ENCODE measurements around the gene SARDH. TPM values are rescaled to one million over a fixed set of nuclear protein-coding genes. Genes with fewer than 3 reads are reported as not detected.

SARDH gene
- polyA plus RNA-seq, 1 donor from 2014 or later, result not detected

DNA sequence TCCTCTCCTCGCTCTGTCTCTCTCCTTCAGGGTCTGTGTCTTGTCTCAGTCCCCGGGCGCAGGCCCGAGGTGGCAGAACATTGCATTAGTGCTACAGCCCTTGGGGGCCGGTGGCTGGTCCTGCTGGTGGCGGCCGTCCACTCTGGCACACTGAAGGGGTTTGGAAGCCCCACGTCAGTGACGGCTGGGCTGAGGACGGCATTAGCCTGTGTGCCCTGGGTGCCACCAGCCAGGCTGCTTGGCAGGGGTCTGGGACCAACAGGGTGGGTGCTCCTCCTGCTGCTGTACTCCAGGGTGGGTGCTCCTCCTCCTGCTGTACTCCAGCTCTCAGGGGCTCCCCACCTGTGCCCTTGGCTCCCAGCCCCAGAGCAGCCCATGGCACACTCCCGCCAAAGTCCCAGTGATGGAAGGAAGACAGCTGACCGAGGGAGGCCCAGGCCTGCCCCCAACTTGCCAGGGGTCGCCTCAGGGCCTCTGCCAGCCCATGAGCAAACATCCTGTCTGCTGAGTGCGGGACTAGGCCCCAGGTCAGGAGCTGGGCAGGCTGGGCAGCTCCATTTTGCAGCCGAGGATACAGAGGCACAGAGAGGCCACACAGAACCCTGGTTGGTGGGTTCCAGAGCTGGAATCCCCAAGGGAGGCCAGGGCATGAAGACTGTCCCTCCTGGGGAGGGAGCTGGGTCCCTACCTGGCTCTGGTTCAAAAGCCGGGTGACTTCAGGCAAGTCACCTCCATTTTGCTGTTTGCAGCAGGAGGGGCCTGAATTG is 27.3 kb downstream of the SARDH start:
- no peak overlapping the region for H2AFZ ChIP-seq (ENCODE audit: low read depth, low read length)
- no peaks in the 10 kb centered on the region for H3K9me2 ChIP-seq (ENCODE audit: insufficient read depth, low read length)
- no peaks in the 10 kb centered on the region for H3K36me3 ChIP-seq (ENCODE audit: insufficient read depth, low read length)
- H4K20me1 ChIP-seq (ENCODE audit: insufficient read depth), result no peaks in the 10 kb centered on the region
- no peaks in the 10 kb centered on the region for H3K27me3 ChIP-seq (ENCODE audit: insufficient read depth, low read depth, low read length)
- H3F3A ChIP-seq (ENCODE audit: insufficient read depth, low read length, poor library complexity, severe bottlenecking), result no peaks in the 10 kb centered on the region
- no peaks in the 10 kb centered on the region for H3K9me3 ChIP-seq (ENCODE audit: low read length)
- H3K79me2 ChIP-seq (replicated peaks; ENCODE audit: insufficient read depth, low read length), result no peaks in the 10 kb centered on the region
- TF ChIP-seq TAF1 (IDR thresholded peaks at IDR 0.05; ENCODE audit: low read depth) (no peak), SMC3 (conservative IDR thresholded peaks at IDR 0.05; ENCODE audit: poor library complexity) (no peak), EZH2 (IDR thresholded peaks at IDR 0.05; ENCODE audit: borderline replicate concordance, insufficient read depth, low read length, poor library complexity, severe bottlenecking) (no peak), EP300 (conservative IDR thresholded peaks at IDR 0.05; ENCODE audit: poor library complexity, severe bottlenecking) (no peak), POLR2AphosphoS5 (IDR thresholded peaks at IDR 0.05) (no peak), MXI1 (conservative IDR thresholded peaks at IDR 0.05; ENCODE audit: poor library complexity, severe bottlenecking) (no peak), RAD21 (conservative IDR thresholded peaks at IDR 0.05) (no peak)
- TF ChIP-seq, protein P1, sequence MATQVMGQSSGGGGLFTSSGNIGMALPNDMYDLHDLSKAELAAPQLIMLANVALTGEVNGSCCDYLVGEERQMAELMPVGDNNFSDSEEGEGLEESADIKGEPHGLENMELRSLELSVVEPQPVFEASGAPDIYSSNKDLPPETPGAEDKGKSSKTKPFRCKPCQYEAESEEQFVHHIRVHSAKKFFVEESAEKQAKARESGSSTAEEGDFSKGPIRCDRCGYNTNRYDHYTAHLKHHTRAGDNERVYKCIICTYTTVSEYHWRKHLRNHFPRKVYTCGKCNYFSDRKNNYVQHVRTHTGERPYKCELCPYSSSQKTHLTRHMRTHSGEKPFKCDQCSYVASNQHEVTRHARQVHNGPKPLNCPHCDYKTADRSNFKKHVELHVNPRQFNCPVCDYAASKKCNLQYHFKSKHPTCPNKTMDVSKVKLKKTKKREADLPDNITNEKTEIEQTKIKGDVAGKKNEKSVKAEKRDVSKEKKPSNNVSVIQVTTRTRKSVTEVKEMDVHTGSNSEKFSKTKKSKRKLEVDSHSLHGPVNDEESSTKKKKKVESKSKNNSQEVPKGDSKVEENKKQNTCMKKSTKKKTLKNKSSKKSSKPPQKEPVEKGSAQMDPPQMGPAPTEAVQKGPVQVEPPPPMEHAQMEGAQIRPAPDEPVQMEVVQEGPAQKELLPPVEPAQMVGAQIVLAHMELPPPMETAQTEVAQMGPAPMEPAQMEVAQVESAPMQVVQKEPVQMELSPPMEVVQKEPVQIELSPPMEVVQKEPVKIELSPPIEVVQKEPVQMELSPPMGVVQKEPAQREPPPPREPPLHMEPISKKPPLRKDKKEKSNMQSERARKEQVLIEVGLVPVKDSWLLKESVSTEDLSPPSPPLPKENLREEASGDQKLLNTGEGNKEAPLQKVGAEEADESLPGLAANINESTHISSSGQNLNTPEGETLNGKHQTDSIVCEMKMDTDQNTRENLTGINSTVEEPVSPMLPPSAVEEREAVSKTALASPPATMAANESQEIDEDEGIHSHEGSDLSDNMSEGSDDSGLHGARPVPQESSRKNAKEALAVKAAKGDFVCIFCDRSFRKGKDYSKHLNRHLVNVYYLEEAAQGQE (IDR thresholded peaks at IDR 0.05; ENCODE audit: borderline replicate concordance), result no peak
- no peak overlapping the region for H3K9ac ChIP-seq (ENCODE audit: low read length)
- H3K4me3 ChIP-seq (ENCODE audit: low read length), result no peak overlapping the region
- no peak overlapping the region for H3K4me2 ChIP-seq (ENCODE audit: low read length)
- H3K27ac ChIP-seq (ENCODE audit: low read length), result peak overlapping the region; percentile 85

DNA sequence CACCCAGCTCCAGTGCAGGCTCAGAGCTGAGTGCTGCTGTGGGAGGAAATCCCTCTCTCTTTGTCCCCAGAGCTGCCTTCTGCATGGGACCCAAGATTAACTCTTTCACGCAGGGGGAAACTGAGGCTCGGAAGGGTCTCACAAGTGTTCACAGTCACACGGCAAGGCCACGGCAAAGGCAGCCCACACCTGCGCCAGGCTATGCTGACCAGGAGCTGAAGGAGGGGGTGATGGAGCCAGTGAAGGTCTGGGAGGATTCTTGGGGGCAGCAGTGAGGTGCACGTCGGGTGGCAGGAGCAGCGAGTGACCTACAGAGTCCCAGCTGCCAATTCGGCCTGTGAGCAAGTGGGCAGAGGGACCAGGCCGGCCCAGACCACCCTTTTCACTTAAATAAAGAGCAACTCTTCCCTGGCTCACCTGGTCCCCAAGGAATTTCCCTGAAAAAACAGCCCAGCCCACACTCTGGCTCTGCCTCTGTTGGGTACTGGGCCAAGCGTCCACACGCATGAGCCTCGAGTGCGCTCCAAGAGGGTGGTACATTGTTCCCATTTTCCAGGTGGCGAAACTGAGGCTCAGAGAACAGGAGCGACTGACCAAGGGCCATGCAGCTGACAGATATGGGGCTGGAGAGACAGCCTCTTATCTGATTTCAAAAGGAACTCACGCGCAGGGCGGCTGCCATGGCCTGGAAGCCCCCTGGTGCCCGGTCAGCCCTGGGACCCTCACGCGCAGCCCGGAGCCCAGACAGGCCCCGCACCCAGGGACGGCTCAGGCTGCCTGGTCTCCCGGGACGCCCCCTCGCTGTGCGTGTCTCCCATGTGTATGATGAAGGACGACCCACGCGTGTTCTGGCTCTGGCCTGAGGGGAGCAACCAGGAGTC is 28.2 kb downstream of the SARDH start:
- no peaks in the 10 kb centered on the region for H3K36me3 ChIP-seq (ENCODE audit: insufficient read depth, low read length)
- TF ChIP-seq MXI1 (conservative IDR thresholded peaks at IDR 0.05; ENCODE audit: poor library complexity, severe bottlenecking) (no peak), TAF1 (IDR thresholded peaks at IDR 0.05; ENCODE audit: low read depth) (no peak), EZH2 (IDR thresholded peaks at IDR 0.05; ENCODE audit: borderline replicate concordance, insufficient read depth, low read length, poor library complexity, severe bottlenecking) (no peak), POLR2AphosphoS5 (IDR thresholded peaks at IDR 0.05) (no peak), EP300 (conservative IDR thresholded peaks at IDR 0.05; ENCODE audit: poor library complexity, severe bottlenecking) (no peak)
- no peaks in the 10 kb centered on the region for H4K20me1 ChIP-seq (ENCODE audit: insufficient read depth)
- H3K79me2 ChIP-seq (replicated peaks; ENCODE audit: insufficient read depth, low read length), result no peaks in the 10 kb centered on the region
- no peaks in the 10 kb centered on the region for H3K27me3 ChIP-seq (ENCODE audit: insufficient read depth, low read depth, low read length)
- peak overlapping the region; percentile 57 for H3K4me2 ChIP-seq (ENCODE audit: low read length)
- H3K4me3 ChIP-seq (ENCODE audit: low read length), result peak overlapping the region; percentile 41
- H3K9ac ChIP-seq (ENCODE audit: low read length), result peak overlapping the region; percentile 66
- no peaks in the 10 kb centered on the region for H3K9me2 ChIP-seq (ENCODE audit: insufficient read depth, low read length)
- H3F3A ChIP-seq (ENCODE audit: insufficient read depth, low read length, poor library complexity, severe bottlenecking), result no peaks in the 10 kb centered on the region
- no peaks in the 10 kb centered on the region for H3K9me3 ChIP-seq (ENCODE audit: low read length)
- peak overlapping the region; percentile 85 for H3K27ac ChIP-seq (ENCODE audit: low read length)
- no peak overlapping the region for H2AFZ ChIP-seq (ENCODE audit: low read depth, low read length)

All from neural cell (in vitro differentiated cells).